Measurements from ENCODE around the gene POGLUT3. TPM values are rescaled to one million over a fixed set of nuclear protein-coding genes. Genes with fewer than 3 reads are reported as not detected.

Gene POGLUT3
- total and polyA plus RNA-seq, 9 of the 15 experiments (the other 6 are each of a cell fraction or from before 2014, with no cell fraction given): 4.6 to 29.7 (median 17.8) TPM

- CTCF ChIA-PET (ENCODE audit: low intra/inter-chr PET ratio): no interaction called here
- ATAC-seq: no peak
These were observed 40.3 kb upstream of the POGLUT3 start for GRCh38 chr11:108538502-108538901.

More at GRCh38 chr11:108538502-108538901, 40.3 kb upstream of the POGLUT3 start:
- BruUV-seq (replicated peaks): no TSS peak
- TF ChIP-seq RHOXF2B (CRISPR knock-in tag; conservative IDR thresholded peaks at IDR 0.05) (no peak), ZFP30 (CRISPR knock-in tag; IDR thresholded peaks at IDR 0.05; ENCODE audit: borderline replicate concordance) (no peak), SRSF3 (IDR thresholded peaks at IDR 0.05; ENCODE audit: insufficient read depth, low read length) (no peak), MCM2 (IDR thresholded peaks at IDR 0.05; ENCODE audit: low read depth) (no peak), NBN (IDR thresholded peaks at IDR 0.05; ENCODE audit: low read depth) (no peak), HNRNPLL (IDR thresholded peaks at IDR 0.05; ENCODE audit: low read depth, low read length, poor library complexity, severe bottlenecking) (no peak), MYBL2 (IDR thresholded peaks at IDR 0.05; ENCODE audit: low read depth) (no peak), MYBL2 (CRISPR knock-in tag; IDR thresholded peaks at IDR 0.05; ENCODE audit: borderline replicate concordance) (no peak), ATF1 (CRISPR knock-in tag; IDR thresholded peaks at IDR 0.05) (no peak), ATF1 (tag; IDR thresholded peaks at IDR 0.05) (no peak), SP1 (CRISPR knock-in tag; IDR thresholded peaks at IDR 0.05) (no peak), FOXA1 (IDR thresholded peaks at IDR 0.05; ENCODE audit: borderline replicate concordance) (no peak), NR4A1 (CRISPR knock-in tag; IDR thresholded peaks at IDR 0.05) (no peak), NR4A1 (tag; IDR thresholded peaks at IDR 0.05) (no peak), KDM5B (IDR thresholded peaks at IDR 0.05; ENCODE audit: insufficient replicate concordance, low read depth, low read length) (no peak)
- TF ChIP-seq, protein P1, sequence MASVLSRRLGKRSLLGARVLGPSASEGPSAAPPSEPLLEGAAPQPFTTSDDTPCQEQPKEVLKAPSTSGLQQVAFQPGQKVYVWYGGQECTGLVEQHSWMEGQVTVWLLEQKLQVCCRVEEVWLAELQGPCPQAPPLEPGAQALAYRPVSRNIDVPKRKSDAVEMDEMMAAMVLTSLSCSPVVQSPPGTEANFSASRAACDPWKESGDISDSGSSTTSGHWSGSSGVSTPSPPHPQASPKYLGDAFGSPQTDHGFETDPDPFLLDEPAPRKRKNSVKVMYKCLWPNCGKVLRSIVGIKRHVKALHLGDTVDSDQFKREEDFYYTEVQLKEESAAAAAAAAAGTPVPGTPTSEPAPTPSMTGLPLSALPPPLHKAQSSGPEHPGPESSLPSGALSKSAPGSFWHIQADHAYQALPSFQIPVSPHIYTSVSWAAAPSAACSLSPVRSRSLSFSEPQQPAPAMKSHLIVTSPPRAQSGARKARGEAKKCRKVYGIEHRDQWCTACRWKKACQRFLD (CRISPR knock-in tag; IDR thresholded peaks at IDR 0.05): no peak
- H3K9me1 ChIP-seq (ENCODE audit: control insufficient read depth, insufficient read depth, low read length): no peaks in the 10 kb centered on the region
- H3K4me3 ChIP-seq: no peak overlapping the region
- H3K79me2 ChIP-seq (ENCODE audit: control insufficient read depth, insufficient read depth, low read length): no peaks in the 10 kb centered on the region
- POLR2A ChIA-PET: interaction anchor here (1.3 to 1.7 kb wide), 2 partner anchors 12 to 32 kb away, joined by 3 to 6 read pairs; no protein-coding TSS in a partner anchor
- intact Hi-C loops (cut with micrococcal nuclease): no loop called here
- no peaks in the 10 kb centered on the region for H3K9me3 ChIP-seq (replicated peaks; ENCODE audit: control insufficient read depth, insufficient read depth, low read depth, low read length)
- no peaks in the 10 kb centered on the region for H3K27me3 ChIP-seq (ENCODE audit: control insufficient read depth in 2 of 2, insufficient read depth in 2 of 2, low read length in 2 of 2)
- H3K4me2 ChIP-seq (ENCODE audit: insufficient read depth, low read length): no peak overlapping the region
- H4K20me1 ChIP-seq (replicated peaks; ENCODE audit: control insufficient read depth, insufficient read depth, low read length): no peaks in the 10 kb centered on the region
- DNase-seq (ENCODE audit: extremely low read depth in 1 of 4, low spot score in 3 of 4) (no peak), FAIRE-seq (no peak)
- no peak overlapping the region for H3K27ac ChIP-seq (ENCODE audit: extremely low read depth, low read depth, low read length)
- H2AFZ ChIP-seq (ENCODE audit: low read depth, low read length): no peak overlapping the region
- in situ Hi-C loops (cut with MboI): no loop called here
- H3K9ac ChIP-seq (ENCODE audit: insufficient read depth in 1 of 2, low read depth in 2 of 2, low read length in 2 of 2): no peak overlapping the region
- H3K4me1 ChIP-seq (replicated peaks in 1 of 2; ENCODE audit: control insufficient read depth in 2 of 2, insufficient read depth in 2 of 2, low read length in 2 of 2): peaks cover 0 to 3% of the 10 kb centered on the region in 2 experiments; a peak in 2 of 5 replicates
- WGBS (ENCODE audit: insufficient coverage, low coverage, missing lambda C conversion rate): 78% methylated on average over 4 of the region's 4 CpGs
- peaks cover 23% of the 10 kb centered on the region; the same call in 2 of the 3 replicates for H3K36me3 ChIP-seq (ENCODE audit: control insufficient read depth, insufficient read depth, low read length)

All from K562 (cell line).